Stimulated activated CD8-positive, alpha-beta memory T cell treated with anti-CD3 and anti-CD28 coated beads, Interleukin-15, amount 100 ng/mL, for 1 hour (primary cell): ENCODE results near the gene MYADM.

Experiments used
- DNase-seq: peaks from one replicate; pipeline ENCODE4 v3.0.0-alpha.2; 2020; ENCODE audit warnings: low read depth

Gene MYADM

DNA sequence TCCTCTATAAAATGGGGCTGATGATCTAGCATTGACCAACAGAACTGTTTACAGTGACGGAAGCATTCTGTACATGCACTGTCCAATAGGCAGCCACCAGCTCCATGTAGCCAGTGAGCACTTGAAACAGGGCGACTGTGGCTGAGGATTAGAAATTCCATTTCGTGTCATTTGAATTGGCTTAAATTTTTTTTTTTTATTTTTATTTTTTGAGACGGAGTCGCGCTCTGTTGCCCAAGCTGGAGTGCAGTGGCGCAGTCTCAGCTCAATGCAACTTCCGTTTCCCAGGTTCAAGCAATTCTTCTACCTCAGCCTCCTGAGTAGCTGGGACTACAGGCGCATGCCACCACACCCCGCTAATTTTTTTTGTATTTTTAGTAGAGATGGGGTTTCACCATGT is 17.4 kb downstream of the MYADM start:
- no peak for DNase-seq

DNA sequence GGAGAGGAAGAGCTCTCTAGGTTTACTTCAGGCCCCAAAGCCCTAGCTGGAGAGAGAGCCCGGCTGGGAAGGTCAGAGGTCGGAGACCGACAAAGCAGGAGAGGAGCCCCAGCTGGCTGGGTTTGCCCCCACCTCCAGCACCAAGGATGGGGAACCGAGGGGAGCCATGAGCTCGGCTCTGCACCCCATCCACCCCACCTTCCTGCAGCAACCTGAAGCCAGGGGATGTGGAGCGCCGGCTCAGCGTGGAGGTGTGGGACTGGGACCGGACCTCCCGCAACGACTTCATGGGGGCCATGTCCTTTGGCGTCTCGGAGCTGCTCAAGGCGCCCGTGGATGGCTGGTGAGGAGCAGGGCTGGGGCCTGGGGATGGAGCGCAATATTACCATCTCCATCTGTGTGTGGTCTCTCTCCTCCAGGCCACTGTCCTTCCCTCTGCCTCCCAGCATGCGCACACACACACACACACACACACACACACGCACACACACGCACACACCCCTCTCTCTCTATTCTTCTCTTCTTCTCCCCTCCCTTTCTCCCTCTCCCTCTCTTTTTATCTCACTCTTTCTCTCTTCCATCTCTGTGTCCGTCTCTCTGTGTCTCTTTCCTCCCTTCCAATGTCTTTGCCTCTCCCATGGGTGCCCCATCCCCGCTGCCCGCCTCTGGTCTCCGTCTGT is 24.8 kb downstream of the MYADM start:
- no peak for DNase-seq

DNA sequence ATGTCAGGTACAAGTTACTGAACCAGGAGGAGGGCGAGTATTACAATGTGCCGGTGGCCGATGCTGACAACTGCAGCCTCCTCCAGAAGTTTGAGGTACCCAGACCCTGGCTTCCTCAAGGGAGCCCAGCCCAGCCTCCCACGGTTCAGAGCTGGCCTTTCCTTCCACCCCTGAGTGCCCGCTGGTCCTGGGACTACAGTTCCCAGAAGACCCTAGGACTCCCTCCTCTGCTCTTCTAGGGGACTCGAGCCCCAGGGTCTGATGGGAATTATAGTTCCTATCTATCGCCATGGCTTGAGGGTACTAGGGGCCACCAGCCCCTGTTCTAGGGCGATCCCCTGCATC is 25.3 kb downstream of the MYADM start:
- DNase-seq, result no peak

DNA sequence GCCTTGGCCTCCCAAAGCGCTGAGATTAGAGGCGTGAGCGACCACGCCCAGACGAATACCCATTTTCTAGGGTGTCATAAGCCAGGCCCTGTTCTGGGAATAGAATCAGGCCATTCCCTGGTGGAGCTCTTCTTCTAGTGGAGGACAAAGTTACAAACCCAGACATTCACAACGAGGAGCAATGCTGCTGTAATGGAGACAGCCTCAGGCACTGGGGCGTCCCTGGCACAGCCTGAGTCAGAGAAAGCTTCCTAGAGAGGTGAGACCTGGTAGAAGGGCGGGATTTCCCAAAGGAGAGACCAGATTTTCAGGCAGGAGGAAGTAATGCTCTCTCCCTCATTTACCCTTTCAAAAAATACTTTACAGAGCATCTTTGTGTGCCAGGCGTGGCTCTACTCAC is 27.0 kb downstream of the MYADM start:
- no peak for DNase-seq

DNA sequence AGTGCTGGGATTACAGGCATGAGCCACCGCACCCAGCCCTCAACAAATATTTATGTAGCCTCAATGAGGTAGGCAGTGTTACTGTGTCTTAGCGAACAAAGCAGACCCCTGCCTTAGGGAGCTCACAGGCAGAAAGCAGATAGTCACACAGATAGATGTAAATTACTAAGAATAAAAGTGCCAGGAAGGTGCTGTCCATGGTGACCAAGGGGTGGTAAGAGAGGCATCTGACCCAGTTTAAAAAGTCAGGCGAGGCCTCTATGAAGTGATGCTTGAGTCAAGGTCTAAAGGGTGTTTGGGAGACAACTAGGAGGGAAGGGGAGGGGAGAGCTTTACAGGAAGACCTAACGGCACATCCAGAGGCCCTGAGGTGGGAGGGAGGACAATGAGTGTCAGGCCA is 29.0 kb downstream of the MYADM start:
- no peak for DNase-seq

DNA sequence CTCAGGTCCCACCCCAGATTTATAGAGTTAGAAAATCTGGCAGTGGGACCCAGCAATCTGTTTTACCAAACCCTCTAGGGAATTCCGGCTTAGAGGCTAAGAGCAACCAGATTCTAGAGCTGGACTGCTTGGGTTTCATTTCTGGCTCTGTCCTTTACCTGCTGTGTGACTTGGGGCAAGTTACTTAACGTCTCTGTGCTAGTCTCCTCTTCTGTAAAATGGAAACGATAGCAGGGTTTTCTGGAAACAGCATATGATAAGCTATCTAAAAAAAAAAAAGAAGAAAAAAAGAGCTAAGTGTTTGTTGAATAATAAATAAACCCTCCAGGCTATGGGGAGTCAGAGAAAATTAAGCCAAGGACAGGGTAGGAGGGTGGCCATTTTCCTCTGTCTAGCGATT is 29.8 kb downstream of the MYADM start:
- no peak for DNase-seq

DNA sequence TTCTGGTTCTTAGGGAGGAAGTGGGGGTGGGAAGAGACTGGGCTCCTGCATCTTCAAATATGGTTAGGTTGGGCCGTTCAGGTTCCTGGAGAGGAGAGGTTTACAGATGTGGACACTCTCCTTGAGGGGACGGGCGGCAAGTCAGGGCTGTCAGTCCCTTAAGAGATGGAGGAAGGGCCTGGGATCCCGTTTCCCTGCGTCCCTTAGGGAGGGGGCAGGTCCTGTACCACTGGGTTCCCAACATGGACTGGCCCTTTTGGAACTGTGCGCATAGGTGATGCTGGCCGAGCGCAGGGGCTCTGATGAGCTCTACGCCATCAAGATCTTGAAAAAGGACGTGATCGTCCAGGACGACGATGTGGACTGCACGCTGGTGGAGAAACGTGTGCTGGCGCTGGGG is 30.5 kb downstream of the MYADM start:
- no peak for DNase-seq

DNA sequence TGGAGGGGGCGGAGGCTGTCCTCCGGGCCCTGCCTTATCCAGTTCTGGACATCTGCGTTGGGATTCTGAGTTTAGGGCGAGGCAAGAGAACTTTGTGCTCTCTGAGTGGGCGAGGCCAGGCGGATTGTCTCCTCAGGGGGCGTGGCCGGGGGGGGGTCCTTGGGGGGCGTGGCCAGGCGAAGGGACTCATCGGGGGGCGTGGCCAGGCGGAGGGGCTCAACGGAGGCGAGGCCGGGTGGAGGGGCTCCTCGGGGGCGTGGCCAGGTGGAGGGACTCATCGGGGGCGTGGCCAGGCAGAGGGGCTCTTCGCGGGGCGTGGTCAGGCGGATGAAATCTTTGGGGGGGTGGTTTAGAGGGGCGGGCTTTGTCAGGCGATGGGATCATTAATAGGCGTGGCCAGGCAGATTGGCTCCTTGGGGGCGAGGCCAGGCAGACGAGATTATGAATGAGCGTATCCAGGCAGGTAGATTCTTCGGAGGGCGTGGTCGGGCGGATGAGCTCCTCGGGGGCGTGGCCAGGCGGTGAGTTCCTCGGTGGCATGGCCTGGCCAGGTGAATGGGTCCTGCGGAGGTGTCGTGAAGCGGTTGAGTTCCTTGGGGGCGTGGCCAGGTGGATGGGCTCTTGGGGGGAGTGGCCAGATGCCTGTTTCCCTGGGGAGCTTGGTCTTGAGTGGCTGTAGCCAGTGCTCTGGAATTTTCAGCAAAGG is 31.1 kb downstream of the MYADM start:
- DNase-seq, result no peak

DNA sequence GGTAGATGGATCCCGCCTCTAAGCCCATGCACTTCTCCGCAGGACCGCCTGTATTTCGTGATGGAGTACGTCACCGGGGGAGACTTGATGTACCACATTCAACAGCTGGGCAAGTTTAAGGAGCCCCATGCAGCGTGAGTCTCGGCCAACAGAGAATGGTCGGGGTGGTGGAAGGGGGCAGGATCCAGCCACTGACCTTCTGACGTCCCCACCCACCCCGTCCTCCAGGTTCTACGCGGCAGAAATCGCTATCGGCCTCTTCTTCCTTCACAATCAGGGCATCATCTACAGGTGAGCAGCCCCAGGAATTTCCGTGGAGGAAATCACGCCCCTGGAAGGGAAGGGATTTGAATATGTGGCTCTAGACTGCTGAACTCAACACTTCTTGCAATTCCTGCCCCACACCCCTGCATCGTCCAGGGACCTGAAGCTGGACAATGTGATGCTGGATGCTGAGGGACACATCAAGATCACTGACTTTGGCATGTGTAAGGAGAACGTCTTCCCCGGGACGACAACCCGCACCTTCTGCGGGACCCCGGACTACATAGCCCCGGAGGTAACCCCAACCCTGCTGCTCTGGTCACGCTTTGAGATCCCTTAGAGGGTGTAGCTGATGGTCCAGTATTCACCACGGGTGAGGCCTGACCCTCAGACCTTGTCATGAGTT is 32.6 kb downstream of the MYADM start:
- DNase-seq, result no peak

DNA sequence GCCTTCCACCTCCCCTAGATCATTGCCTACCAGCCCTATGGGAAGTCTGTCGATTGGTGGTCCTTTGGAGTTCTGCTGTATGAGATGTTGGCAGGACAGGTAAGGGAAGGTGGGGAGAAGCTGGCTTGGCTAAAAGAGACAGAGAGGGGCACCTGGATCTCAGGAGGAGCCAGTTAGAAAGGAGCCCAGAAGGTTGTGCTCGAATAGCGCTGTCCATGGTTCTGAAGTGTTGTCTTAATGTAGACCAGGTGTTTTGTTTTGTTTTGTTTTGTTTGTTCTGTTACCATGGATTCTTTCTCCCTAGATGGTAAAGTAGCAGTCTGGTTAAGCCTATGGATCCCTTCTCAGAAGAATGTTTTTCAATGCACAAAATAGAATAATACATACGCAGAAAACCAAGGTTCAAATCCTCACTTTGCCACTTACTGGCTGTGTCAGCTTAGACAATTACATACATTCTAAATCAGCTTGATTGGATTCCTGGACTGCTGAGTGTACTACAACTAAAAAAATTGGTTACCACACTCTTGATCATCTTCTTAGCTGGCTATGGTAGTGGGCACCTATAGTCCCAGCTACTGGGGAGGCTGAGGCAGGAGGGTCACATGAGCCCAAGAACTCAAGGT is 35.5 kb downstream of the MYADM start:
- DNase-seq, result no peak

DNA sequence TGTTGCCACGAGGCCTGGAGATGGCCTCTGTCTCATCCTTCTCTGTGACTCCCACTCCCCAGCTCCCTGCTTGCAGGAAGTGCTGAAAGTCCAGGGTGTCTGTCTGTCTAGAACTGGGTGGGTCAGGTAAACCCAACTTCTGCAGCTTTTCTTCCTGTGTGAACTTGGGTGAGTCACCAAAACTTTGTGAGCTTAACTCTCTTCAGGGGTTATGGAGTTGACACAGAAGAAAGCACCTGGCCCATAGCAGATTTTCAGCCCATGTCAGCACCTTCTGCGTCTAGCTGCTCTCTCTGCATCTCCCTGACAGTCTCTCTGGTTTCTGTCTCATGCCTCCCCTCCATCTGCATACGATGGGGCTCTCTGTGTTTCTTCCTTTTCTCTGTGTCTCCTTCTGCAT is 37.2 kb downstream of the MYADM start:
- no peak for DNase-seq

DNA sequence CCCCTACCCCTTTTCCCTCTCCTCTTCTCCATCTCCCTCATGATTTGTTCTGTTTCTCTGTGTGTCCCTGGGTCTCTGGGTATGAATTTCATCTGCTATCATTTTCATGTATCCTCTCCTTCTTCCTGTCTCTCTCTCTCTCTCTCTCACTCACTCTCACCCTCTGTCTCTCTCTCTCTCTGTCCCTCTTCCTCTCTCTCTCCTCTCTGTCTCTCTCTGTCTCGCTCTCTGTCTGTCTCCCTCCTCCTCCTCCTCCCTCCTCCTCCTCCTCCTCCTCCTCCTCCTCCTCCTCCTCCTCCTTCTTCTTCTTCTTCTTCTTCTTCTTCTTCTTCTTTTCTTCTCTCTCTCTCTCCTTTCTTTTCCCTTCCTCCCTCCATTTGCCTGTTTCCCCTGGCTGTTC is 38.1 kb downstream of the MYADM start:
- DNase-seq, result no peak

DNA sequence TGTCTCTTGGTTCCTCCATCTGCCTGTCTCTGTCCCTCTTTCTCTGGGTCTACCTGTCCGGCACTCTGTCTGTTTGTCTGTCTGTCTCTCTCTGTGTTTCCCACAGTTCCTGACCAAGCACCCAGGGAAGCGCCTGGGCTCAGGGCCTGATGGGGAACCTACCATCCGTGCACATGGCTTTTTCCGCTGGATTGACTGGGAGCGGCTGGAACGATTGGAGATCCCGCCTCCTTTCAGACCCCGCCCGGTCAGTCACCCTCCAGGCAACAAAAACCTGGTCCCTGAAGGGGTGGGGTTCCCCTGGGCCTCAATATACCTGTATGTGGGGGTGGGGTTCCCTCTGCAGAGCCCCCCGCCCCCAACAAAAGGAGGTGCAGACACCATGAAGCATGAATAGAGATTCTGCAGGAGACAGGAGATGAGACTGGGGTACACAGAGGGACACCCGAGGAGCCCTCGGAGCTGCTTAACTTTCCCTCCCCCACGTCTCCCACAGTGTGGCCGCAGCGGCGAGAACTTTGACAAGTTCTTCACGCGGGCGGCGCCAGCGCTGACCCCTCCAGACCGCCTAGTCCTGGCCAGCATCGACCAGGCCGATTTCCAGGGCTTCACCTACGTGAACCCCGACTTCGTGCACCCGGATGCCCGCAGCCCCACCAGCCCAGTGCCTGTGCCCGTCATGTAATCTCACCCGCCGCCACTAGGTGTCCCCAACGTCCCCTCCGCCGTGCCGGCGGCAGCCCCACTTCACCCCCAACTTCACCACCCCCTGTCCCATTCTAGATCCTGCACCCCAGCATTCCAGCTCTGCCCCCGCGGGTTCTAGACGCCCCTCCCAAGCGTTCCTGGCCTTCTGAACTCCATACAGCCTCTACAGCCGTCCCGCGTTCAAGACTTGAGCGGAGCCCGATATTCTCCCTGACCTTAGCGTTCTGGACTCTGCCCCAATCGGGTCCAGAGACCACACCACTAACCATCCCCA is 38.8 kb downstream of the MYADM start:
- DNase-seq, result peak; percentile 56

DNA sequence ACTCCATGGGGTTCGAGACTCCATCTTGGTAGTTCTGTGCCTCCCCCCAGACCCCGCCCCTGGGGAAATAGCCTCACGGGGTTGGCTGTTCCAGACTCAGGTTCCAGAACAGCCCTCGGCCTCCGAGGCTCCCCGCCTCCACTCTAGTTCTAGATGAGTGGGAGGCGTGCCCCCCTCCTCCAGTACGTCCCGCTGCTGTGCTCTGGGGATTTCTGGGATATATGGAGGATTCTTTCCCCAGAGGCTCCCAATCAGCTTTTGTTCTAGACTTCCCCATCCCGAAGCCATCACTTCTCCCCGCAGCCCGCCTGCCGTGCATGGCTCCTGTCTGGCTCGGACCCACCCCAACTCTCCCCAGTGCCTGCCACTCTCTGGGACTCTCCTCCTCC is 39.5 kb downstream of the MYADM start:
- no peak for DNase-seq

DNA sequence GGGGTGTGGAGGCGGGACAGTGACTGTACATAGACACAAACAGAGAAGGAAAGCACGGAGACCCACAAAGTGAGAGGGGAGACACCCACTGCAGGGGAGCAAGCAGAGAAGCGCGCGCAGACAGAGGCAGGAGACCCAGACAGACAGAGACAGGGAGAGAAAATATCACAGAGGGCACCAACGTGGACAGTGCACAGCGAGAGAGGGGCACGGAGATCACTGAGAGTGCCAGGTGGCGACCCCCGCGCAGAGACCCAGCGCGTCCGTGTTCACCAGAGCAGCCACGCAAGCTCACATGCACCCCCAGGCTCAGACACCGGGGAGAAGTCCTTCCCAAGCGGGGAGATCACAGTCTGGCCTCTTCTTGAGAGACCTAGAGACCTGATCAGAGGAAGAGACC is 40.0 kb downstream of the MYADM start:
- no peak for DNase-seq

DNA sequence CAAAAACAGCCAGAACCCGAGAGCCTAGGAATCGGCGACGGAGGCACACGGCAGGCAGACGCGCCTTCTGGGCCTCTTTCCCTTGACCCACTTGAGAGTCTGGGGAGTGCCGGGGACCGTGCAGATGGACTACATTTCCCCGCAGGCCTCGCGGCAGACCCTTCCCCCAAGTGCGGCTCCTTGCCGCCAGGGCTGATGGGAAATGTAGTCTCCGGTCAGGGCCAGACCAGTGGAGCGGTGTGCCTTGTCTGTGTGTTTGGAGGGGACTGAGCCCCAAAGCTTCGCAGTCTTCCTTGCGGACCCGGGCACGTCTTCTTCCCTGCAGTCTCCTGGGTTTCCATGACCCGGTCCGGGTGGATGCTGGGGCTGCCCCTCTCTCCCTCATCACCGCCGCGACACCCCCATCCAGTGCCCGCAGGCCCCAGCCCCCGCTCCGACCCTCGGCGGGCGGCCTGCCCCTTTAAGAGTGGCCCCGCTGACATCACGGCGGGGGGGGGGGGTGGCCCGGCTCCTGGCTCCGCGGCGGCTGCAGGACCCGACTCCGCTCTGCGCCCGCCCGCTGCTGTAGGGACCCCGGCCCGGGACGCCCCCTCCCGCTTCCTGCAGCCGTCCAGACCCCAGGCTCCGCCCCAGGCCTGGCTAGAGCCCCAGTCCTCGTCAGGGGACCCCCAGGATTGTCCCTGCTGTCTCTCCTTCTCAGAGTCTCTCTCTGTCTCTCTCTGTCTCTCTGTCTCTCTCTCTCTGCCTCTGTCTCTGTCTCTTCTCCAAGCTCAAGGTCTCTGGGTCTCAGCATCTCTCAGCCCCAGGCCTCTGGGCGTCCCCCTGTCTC is 40.6 kb downstream of the MYADM start:
- DNase-seq, result no peak

DNA sequence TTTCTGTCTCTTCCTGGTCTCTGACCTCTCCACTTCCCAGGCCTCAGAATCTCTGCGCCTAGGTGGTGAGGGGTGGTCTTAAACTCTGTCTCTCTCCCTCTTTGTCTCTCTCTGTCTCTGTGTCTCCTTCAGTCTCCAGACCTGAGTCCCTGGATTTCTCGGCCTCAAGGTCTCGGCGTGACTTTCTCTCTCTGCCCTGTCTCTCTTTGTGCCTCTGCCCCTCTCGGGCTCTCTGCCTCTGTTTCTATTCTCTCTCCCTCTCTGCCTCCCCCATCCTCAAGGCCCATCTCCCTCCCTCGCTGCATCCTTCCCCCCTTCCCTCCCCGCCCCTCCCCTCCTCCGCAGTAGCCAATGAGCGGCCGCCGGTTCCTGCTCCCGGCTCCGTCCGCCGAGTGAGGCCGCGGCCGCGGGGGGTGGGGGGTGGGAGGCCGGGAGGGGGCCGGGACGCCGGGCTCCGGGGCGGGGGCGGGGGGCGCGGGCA is 41.3 kb downstream of the MYADM start, which contains the start of gene CACNG7:
Gene CACNG7 (plus strand): TSS at position 344 of the 481 bp plus-strand sequence. CDS start 3,554 bp downstream, outside the sequence.
- no peak for DNase-seq

DNA sequence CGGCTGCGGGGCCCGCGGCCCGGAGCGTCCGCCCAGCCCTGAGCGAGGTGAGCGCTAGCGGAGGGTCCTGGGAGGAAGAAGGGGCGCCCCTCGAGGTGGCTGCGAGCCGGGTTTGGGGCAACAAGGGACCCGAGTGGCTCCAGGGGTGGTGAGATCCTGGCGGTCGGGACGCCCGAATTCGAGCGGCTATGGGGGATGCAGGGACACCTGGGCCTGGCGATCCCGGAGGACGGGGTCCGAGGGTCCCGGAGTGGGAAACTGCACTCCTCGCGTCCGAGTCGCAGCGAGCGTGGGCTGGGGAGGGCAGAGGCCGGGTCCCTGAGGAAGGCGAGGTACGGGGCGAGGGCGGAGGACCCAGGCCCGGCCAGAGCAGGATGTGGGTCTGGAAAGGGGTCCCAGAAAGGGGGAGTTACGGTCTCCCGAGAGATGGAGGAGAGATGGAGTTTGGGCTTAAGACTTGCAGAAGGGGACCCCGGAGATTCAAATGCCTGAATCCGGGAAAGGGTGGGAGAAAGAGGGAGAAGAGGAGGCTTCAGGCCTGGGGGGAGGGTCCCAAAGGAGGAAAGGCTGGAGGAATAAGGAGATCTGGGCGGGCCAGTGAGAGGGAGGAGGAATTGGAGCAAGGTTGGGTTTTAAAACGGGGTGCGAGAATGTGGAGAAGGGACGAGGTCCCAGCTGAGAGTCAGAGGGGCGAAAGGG is 41.9 kb downstream of the MYADM start:
- no peak for DNase-seq

DNA sequence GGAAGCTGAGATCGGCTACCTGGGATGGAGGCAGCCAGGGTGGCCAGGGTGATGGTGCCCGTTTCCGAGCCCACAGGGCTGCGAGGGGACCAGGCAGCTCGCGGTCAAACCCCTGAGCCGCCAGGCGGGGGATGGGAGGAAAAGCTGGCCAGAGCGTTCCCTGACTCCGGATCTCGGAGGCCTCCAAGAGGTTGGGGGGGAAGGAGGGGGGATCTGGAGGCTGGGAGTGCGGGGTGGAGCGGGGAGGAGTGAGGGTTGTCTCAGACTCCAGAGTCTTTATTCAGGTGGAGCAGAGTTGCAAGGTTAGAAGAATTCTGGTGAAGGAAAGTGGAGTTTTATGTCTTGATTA is 42.5 kb downstream of the MYADM start:
- DNase-seq, result no peak

DNA sequence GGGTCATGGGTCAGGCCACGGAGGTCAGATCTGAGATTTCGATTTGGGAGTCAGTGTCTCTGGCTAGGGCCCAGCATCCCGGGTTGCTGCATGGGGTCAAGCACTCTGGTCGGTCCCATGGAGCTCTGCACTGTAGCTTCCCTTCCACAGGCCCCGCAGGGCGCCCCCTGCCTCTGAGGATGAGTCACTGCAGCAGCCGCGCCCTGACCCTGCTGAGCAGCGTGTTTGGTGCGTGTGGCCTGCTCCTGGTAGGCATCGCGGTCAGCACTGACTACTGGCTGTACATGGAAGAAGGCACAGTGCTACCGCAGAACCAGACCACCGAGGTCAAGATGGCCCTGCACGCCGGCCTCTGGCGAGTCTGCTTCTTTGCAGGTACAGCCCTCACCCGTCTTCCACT is 45.0 kb downstream of the MYADM start:
- DNase-seq, result no peak
